Body of pancreas (tissue), 4 donors: ENCODE measurements around the gene SERPINA12.

ENCODE experiments used
- POLR2A ChIP-seq, 3 donors: fragments of 450-650 bp; IDR thresholded peaks; one replicate each; pipeline ENCODE4 v1.6.1; 2016; ENCODE audit warnings: antibody characterized with exemption in 3 of 3, mild to moderate bottlenecking in 2 of 3
- TF ChIP-seq, protein P1 (sequence below), 7 experiments: fragments of 450-650 bp in 4 of 7; fragments of 200-600 bp in 3 of 7; sonication (generic) in 3 of 7; IDR thresholded peaks; one replicate each; pipeline ENCODE4 v1.5.1; 2016 to 2019; ENCODE audit warnings: antibody characterized with exemption in 7 of 7

DNA sequence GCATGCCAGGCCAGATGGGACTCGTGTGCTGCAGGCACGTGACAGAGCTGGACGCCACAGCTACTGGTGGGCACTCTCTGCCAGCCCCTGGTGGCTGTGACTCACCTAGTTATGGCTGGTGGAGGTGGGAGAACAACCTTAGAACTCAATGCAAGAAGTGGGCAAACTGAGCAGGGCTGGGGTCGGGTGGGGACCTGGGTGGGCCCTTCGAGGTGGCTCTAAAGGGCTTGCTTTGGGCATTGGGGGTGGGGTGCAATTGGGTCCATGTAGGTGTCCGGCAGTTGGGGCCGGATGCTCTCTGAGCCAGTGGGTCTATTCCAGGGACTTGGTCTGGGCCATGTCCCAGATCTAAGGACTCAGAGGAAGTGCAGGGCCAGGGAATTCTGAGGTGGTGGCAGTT is 5.1 kb upstream of the SERPINA12 start:
- TF ChIP-seq, protein P1, sequence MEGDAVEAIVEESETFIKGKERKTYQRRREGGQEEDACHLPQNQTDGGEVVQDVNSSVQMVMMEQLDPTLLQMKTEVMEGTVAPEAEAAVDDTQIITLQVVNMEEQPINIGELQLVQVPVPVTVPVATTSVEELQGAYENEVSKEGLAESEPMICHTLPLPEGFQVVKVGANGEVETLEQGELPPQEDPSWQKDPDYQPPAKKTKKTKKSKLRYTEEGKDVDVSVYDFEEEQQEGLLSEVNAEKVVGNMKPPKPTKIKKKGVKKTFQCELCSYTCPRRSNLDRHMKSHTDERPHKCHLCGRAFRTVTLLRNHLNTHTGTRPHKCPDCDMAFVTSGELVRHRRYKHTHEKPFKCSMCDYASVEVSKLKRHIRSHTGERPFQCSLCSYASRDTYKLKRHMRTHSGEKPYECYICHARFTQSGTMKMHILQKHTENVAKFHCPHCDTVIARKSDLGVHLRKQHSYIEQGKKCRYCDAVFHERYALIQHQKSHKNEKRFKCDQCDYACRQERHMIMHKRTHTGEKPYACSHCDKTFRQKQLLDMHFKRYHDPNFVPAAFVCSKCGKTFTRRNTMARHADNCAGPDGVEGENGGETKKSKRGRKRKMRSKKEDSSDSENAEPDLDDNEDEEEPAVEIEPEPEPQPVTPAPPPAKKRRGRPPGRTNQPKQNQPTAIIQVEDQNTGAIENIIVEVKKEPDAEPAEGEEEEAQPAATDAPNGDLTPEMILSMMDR (IDR thresholded peaks at IDR 0.05) = no peak
- no peak for TF ChIP-seq POLR2A (IDR thresholded peaks at IDR 0.05)
